HepG2 (cell line): ENCODE data around the gene TBC1D32. TPM values are rescaled to one million over a fixed set of nuclear protein-coding genes. Genes with fewer than 3 reads are reported as not detected.

Experiments used
- ATAC-seq: fragments of 200-7000 bp; cut with Tn5 transposase; 3 replicates; pipeline ENCODE4 v1.9.1; 2020; ENCODE audit warnings: mild to moderate bottlenecking, moderate library complexity
- BruUV-seq: library from RNA; stranded (reverse); fragments of 400-500 nt; replicated peaks from 2 replicates; lab custom pipeline; 2021; lab: Mats Ljungman, UMichigan
- CTCF ChIA-PET: fragments of 300-600 bp; formaldehyde crosslinking; extraction: SDS; loops from one replicate; lab custom pipeline; 2021; ENCODE audit warnings: low total read pairs, inconsistent platforms, low intra/inter-chr PET ratio; lab: Yijun Ruan, JAX
- POLR2A ChIA-PET: fragments of 350-600 bp; sonication (Branson Sonifier 250); formaldehyde crosslinking; loops from one replicate; lab custom pipeline; 2020; ENCODE audit warnings: antibody characterized with exemption, inconsistent platforms; lab: Yijun Ruan, JAX
- DNase-seq: peaks from one replicate; pipeline ENCODE4 v3.0.0-alpha.2; 2015; ENCODE audit warnings: low spot score
- FAIRE-seq: peaks from 3 replicates; lab custom pipeline; 2011; peaks lifted over from hg19 to GRCh38; lab: Jason Lieb, UNC
- H2AFZ ChIP-seq: one replicate; pipeline ENCODE4 v1.6.1; 2011; ENCODE audit warnings: low read length, inconsistent platforms
- H3K27ac ChIP-seq: fragments of 300-600 bp; 3 replicates; pipeline ENCODE4 v1.8.0; 2011; ENCODE audit warnings: mixed run types, mild to moderate bottlenecking, mixed read lengths, low read length, inconsistent platforms; ENCODE audit not compliant: insufficient read depth; ENCODE audit errors: extremely low read length
- H3K27me3 ChIP-seq, 2 experiments: fragments of 200-600 bp in 1 of 2; 2 replicates in 1 of 2; 3 replicates in 1 of 2; pipeline versions ENCODE4 v1.6.0 to v1.8.0; 2011; ENCODE audit warnings: low read length in 2 of 2, mild to moderate bottlenecking in 2 of 2, moderate library complexity in 2 of 2, inconsistent platforms in 1 of 2; ENCODE audit not compliant: insufficient read depth in 2 of 2, control insufficient read depth in 1 of 2
- H3K36me3 ChIP-seq, 2 experiments: fragments of 200-600 bp in 1 of 2; replicated peaks in 1 of 2; 2 replicates in 1 of 2; 3 replicates in 1 of 2; pipeline versions ENCODE4 v1.5.1 to v1.8.0; 2011; ENCODE audit warnings: low read length in 2 of 2, inconsistent platforms in 1 of 2; ENCODE audit not compliant: insufficient read depth in 2 of 2, control insufficient read depth in 1 of 2
- H3K4me1 ChIP-seq: 2 replicates; pipeline ENCODE4 v1.5.1; 2012; ENCODE audit warnings: low read length, inconsistent platforms; ENCODE audit not compliant: insufficient read depth
- H3K4me2 ChIP-seq: 2 replicates; pipeline ENCODE4 v1.6.0; 2011; ENCODE audit warnings: low read depth, low read length, inconsistent platforms
- H3K4me3 ChIP-seq, 3 experiments: fragments of 200-600 bp in 1 of 3; sonication (generic), shearing (Covaris generic) in 1 of 3; replicated peaks in 1 of 3; 2 replicates each; pipeline ENCODE4 v1.5.1; 2011 to 2016; ENCODE audit warnings: low read length in 3 of 3, inconsistent platforms in 2 of 3, low read depth in 2 of 3, mild to moderate bottlenecking in 2 of 3, control low read depth in 1 of 3, mixed read lengths in 1 of 3; ENCODE audit not compliant: insufficient read depth in 1 of 3
- H3K79me2 ChIP-seq: one replicate; pipeline ENCODE4 v1.6.1; 2011; ENCODE audit warnings: low read length, inconsistent platforms; ENCODE audit not compliant: insufficient read depth
- H3K9ac ChIP-seq: 2 replicates; pipeline ENCODE4 v1.6.0; 2011; ENCODE audit warnings: mild to moderate bottlenecking, low read depth, low read length, inconsistent platforms; ENCODE audit not compliant: insufficient read depth
- H3K9me3 ChIP-seq: 2 replicates; pipeline ENCODE4 v1.5.1; 2012; ENCODE audit warnings: mild to moderate bottlenecking, low read length
- H4K20me1 ChIP-seq: 2 replicates; pipeline ENCODE4 v1.6.0; 2011; ENCODE audit warnings: inconsistent platforms, mild to moderate bottlenecking, low read length, moderate library complexity; ENCODE audit not compliant: insufficient read depth
- ATF6 ChIP-seq: sonication (generic); formaldehyde crosslinking; conservative IDR thresholded peaks from 2 replicates; pipeline ENCODE4 v1.4.0; 2020; ENCODE audit warnings: missing genetic modification reagents
- FOXP1 ChIP-seq, 2 experiments: fragments of 450-650 bp in 1 of 2; IDR thresholded peaks; 2 replicates each; pipeline ENCODE4 v1.6.1; 2017 to 2018; ENCODE audit warnings: antibody characterized with exemption in 1 of 2
- MAFK ChIP-seq, 2 experiments: IDR thresholded peaks in 1 of 2; conservative IDR thresholded peaks in 1 of 2; 2 replicates each; pipeline ENCODE4 v1.6.1; 2011; ENCODE audit warnings: improper control_type of control experiment in 2 of 2, low read length in 2 of 2
- MYNN ChIP-seq: sonication (generic); formaldehyde crosslinking; IDR thresholded peaks from 2 replicates; pipeline ENCODE4 v1.4.0; 2020; ENCODE audit warnings: mild to moderate bottlenecking, low read depth, missing genetic modification reagents
- SATB2 ChIP-seq: sonication (generic); formaldehyde crosslinking; IDR thresholded peaks from 2 replicates; pipeline ENCODE4 v1.5.0; 2020; ENCODE audit warnings: missing genetic modification reagents
- ZNF12 ChIP-seq: sonication (generic); formaldehyde crosslinking; IDR thresholded peaks from 2 replicates; pipeline ENCODE4 v1.5.0; 2020; ENCODE audit warnings: missing genetic modification reagents
- ZNF441 ChIP-seq: sonication (generic); formaldehyde crosslinking; IDR thresholded peaks from 2 replicates; pipeline ENCODE4 v1.7.0; 2021; ENCODE audit warnings: missing genetic modification reagents, borderline replicate concordance
- ZNF556 ChIP-seq: sonication (generic); formaldehyde crosslinking; IDR thresholded peaks from 2 replicates; pipeline ENCODE4 v1.4.0; 2020; ENCODE audit warnings: mild to moderate bottlenecking, missing genetic modification reagents, borderline replicate concordance
- ZNF709 ChIP-seq: sonication (generic); formaldehyde crosslinking; IDR thresholded peaks from 2 replicates; pipeline ENCODE4 v1.5.0; 2020; ENCODE audit warnings: mild to moderate bottlenecking, missing genetic modification reagents
- WGBS: methylation state at CpG from one replicate; pipeline ENCODE4 v1.1.6; 2017; ENCODE audit warnings: low lambda C conversion rate; 5-methylcytosine and 5-hydroxymethylcytosine counted together
- in situ Hi-C: cut with HindIII; loops from 2 replicates; pipeline ENCODE4 v1.10.0; 2017; ENCODE audit warnings: low pct_unique_long_range_greater_than_20kb; ENCODE audit not compliant: extremely low pct_ligation_motif_present
- intact Hi-C: fragments of 100-400 bp; cut with micrococcal nuclease; formaldehyde crosslinking; loops from one replicate; pipeline ENCODE4 v1.10.0; 2022; ENCODE audit not compliant: unreplicated experiment
- polyA plus RNA-seq, 8 experiments: library from polyadenylated mRNA; depleted of rRNA in 3 of 8; stranded (reverse) in 7 of 8; unstranded in 1 of 8; fragments of >200 nt; fragmentation: Illumina TruSeq in 4 of 8; extraction: Trizol in 4 of 8; gene quantifications; 2 replicates each; pipeline versions ENCODE4 v1.2.1 to v1.2.3, GENCODE V29; 2011 to 2016; ENCODE audit warnings: low read depth in 4 of 8, missing spikeins in 1 of 8, mixed read lengths in 1 of 8; ENCODE audit not compliant: insufficient read depth in 1 of 8
- total RNA-seq, 5 experiments: library from RNA; depleted of rRNA; stranded (reverse); fragments of >200 nt; fragmentation: Illumina TruSeq; extraction: Trizol; gene quantifications; 2 replicates each; pipeline ENCODE4 v1.2.3, GENCODE V29; 2016; ENCODE audit warnings: low read depth in 1 of 5
- TF ChIP-seq, protein P1 (sequence below): sonication (generic); formaldehyde crosslinking; conservative IDR thresholded peaks from 2 replicates; pipeline ENCODE4 v1.8.1; 2023; ENCODE audit warnings: missing genetic modification reagents
- TF ChIP-seq, protein P2 (sequence below): sonication (generic); formaldehyde crosslinking; IDR thresholded peaks from 2 replicates; pipeline ENCODE4 v1.5.1; 2020; ENCODE audit warnings: missing genetic modification reagents, mild to moderate bottlenecking, borderline replicate concordance

The TBC1D32 gene
- total and polyA plus RNA-seq, 2 of the 13 experiments (the other 11 are each of a cell fraction or from before 2014, with no cell fraction given), result 2.0 to 4.8 TPM

DNA sequence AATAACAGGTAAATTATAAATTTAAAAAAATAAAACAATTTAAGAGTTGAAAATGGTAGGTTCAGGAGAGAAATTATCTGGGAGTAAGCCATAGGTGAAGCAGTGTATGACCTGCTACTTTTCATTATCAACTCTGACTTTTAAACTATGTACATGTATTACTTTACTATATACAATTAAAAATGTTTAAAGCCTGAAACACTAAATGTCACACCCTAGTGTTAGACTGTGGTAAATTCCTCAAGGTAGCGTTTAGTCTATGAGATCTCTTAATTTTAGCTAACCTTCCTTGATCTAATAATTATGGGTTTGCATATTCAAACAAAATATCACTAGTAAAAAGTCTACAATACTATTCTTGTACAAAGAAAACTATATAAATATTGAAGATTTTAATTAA is 22.3 kb upstream of the TBC1D32 start:
- WGBS, result 4% methylated on average over 1 of the region's 1 CpG
- in situ Hi-C loops, result no loop called here
- CTCF ChIA-PET, result no interaction called here
- H3K9ac ChIP-seq, result no peak overlapping the region
- no peaks in the 10 kb centered on the region for H3K79me2 ChIP-seq
- H3K36me3 ChIP-seq, result no peaks in the 10 kb centered on the region
- FAIRE-seq (no peak), DNase-seq (no peak), ATAC-seq (no peak)
- no peak overlapping the region for H2AFZ ChIP-seq
- BruUV-seq, result no TSS peak
- no peak overlapping the region for H3K4me2 ChIP-seq
- POLR2A ChIA-PET, result no interaction called here
- no peak overlapping the region for H3K27ac ChIP-seq
- H3K4me1 ChIP-seq, result no peaks in the 10 kb centered on the region
- H3K9me3 ChIP-seq, result no peaks in the 10 kb centered on the region
- no peaks in the 10 kb centered on the region for H4K20me1 ChIP-seq
- TF ChIP-seq, protein P1, sequence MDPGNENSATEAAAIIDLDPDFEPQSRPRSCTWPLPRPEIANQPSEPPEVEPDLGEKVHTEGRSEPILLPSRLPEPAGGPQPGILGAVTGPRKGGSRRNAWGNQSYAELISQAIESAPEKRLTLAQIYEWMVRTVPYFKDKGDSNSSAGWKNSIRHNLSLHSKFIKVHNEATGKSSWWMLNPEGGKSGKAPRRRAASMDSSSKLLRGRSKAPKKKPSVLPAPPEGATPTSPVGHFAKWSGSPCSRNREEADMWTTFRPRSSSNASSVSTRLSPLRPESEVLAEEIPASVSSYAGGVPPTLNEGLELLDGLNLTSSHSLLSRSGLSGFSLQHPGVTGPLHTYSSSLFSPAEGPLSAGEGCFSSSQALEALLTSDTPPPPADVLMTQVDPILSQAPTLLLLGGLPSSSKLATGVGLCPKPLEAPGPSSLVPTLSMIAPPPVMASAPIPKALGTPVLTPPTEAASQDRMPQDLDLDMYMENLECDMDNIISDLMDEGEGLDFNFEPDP (CRISPR knock-in tag), result no peak
- TF ChIP-seq, protein P2, sequence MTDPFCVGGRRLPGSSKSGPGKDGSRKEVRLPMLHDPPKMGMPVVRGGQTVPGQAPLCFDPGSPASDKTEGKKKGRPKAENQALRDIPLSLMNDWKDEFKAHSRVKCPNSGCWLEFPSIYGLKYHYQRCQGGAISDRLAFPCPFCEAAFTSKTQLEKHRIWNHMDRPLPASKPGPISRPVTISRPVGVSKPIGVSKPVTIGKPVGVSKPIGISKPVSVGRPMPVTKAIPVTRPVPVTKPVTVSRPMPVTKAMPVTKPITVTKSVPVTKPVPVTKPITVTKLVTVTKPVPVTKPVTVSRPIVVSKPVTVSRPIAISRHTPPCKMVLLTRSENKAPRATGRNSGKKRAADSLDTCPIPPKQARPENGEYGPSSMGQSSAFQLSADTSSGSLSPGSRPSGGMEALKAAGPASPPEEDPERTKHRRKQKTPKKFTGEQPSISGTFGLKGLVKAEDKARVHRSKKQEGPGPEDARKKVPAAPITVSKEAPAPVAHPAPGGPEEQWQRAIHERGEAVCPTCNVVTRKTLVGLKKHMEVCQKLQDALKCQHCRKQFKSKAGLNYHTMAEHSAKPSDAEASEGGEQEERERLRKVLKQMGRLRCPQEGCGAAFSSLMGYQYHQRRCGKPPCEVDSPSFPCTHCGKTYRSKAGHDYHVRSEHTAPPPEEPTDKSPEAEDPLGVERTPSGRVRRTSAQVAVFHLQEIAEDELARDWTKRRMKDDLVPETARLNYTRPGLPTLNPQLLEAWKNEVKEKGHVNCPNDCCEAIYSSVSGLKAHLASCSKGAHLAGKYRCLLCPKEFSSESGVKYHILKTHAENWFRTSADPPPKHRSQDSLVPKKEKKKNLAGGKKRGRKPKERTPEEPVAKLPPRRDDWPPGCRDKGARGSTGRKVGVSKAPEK, result no peak
- TF ChIP-seq ZNF709 (CRISPR knock-in tag), result no peak
- H3K4me3 ChIP-seq, result no peak overlapping the region
- H3K27me3 ChIP-seq, result no peaks in the 10 kb centered on the region
- intact Hi-C loops, result no loop called here

DNA sequence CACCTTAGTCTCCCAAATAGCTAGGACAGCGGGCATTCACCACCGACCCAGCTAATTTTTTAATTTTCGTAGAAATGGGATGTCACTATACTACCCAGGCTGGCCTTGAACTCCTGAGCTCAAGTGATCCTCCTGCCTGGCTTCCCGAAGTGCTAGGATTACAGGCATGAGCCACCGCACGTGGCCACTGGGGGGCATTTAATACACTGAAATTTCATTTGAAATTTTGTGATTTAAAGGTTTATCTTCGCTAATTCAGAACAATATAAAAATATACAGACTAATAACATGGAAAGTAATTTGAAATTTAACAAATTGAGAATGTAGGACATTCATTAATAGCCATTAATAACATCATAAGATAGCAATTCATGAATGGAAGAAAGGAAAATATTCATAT is 20.5 kb upstream of the TBC1D32 start:
- ATAC-seq (peak; percentile 67), FAIRE-seq (no peak), DNase-seq (no peak)
- no peaks in the 10 kb centered on the region for H3K27me3 ChIP-seq
- no peaks in the 10 kb centered on the region for H3K9me3 ChIP-seq
- H3K79me2 ChIP-seq, result no peaks in the 10 kb centered on the region
- H4K20me1 ChIP-seq, result no peaks in the 10 kb centered on the region
- no peak overlapping the region for H3K4me3 ChIP-seq
- no peak overlapping the region for H3K27ac ChIP-seq
- no peaks in the 10 kb centered on the region for H3K4me1 ChIP-seq
- TF ChIP-seq FOXP1 (IDR thresholded peaks at IDR 0.05) (no peak), FOXP1 (CRISPR knock-in tag; IDR thresholded peaks at IDR 0.05) (no peak), MAFK (conservative IDR thresholded peaks at IDR 0.05 in 1 of 2, IDR thresholded peaks at IDR 0.05 in 1 of 2; ENCODE audit: low read length in 2 of 2) (no peak), ZNF12 (no peak), ATF6 (CRISPR knock-in tag) (no peak), ZNF441 (CRISPR knock-in tag) (no peak), SATB2 (CRISPR knock-in tag) (no peak), MYNN (CRISPR knock-in tag) (no peak), ZNF556 (CRISPR knock-in tag) (no peak)
- ChIA-PET CTCF (no interaction called here), POLR2A (no interaction called here)
- in situ Hi-C loops (no loop called here), intact Hi-C loops (no loop called here)
- no peak overlapping the region for H3K4me2 ChIP-seq
- no peak overlapping the region for H3K9ac ChIP-seq
- no TSS peak for BruUV-seq
- no peaks in the 10 kb centered on the region for H3K36me3 ChIP-seq
- 1% methylated on average over 7 of the region's 7 CpGs for WGBS
- H2AFZ ChIP-seq, result no peak overlapping the region
